ENCODE data around the gene PEAK1.
A peak's percentile ranks its signal among the peaks of the same experiment; 100 is the strongest.

The PEAK1 gene

DNA sequence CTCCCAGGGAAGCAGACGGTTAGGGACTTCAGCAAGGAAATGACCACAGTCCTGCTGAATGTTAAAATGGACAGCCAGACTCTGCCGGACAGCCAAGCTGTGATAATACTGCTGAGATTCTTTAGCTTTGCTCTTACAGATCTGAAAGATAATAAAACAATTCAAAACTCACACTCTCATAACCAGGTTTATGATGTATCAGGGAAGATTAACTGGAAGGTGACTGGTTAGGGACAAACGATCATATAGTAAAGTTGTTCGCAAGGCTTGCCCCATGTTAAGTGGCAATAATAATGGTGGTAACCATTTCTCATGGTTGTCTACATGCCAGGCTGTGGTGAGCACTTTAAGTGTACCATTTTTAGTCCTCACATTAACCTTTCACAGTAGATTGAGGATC lies 304.7 kb downstream of the PEAK1 start:
- H3K27ac ChIP-seq = no peak overlapping the region
- TF ChIP-seq ZFX (IDR thresholded peaks at IDR 0.05) = no peak
- TF ChIP-seq, protein P1, sequence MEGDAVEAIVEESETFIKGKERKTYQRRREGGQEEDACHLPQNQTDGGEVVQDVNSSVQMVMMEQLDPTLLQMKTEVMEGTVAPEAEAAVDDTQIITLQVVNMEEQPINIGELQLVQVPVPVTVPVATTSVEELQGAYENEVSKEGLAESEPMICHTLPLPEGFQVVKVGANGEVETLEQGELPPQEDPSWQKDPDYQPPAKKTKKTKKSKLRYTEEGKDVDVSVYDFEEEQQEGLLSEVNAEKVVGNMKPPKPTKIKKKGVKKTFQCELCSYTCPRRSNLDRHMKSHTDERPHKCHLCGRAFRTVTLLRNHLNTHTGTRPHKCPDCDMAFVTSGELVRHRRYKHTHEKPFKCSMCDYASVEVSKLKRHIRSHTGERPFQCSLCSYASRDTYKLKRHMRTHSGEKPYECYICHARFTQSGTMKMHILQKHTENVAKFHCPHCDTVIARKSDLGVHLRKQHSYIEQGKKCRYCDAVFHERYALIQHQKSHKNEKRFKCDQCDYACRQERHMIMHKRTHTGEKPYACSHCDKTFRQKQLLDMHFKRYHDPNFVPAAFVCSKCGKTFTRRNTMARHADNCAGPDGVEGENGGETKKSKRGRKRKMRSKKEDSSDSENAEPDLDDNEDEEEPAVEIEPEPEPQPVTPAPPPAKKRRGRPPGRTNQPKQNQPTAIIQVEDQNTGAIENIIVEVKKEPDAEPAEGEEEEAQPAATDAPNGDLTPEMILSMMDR (conservative IDR thresholded peaks at IDR 0.05) = no peak

- no peak overlapping the region for H3K27ac ChIP-seq
- TF ChIP-seq ZFX (IDR thresholded peaks at IDR 0.05) = no peak
- TF ChIP-seq, protein P1 (conservative IDR thresholded peaks at IDR 0.05) = peak; percentile 22
Measured at GRCh38 chr15:77112838-77113504, 306.9 kb downstream of the PEAK1 start.

DNA sequence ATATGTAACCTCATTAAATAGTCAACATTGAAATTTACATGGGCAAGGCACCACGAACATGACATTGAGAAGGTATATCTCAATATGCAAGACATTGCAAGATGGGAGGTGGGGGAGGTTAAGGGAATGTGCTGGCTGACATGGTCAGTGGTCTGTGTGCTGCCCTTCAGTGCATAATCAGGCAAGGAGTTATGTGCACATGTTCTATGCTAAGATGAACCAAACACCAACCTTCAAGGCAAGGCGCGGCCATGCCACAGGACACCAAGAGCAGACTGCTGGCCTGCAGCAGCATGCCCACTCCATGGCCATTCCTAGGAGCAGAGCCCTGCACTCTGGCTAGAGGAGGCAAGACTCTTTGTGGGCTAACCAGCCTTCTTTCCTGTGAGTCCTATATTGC lies 308.1 kb downstream of the PEAK1 start:
- no peak overlapping the region for H3K27ac ChIP-seq
- no peak for TF ChIP-seq ZFX (IDR thresholded peaks at IDR 0.05)
- TF ChIP-seq, protein P1 (conservative IDR thresholded peaks at IDR 0.05) = no peak

- TF ChIP-seq, protein P1 (conservative IDR thresholded peaks at IDR 0.05) = peak; percentile 88
- no peak for TF ChIP-seq ZFX (IDR thresholded peaks at IDR 0.05)
- H3K27ac ChIP-seq = peak overlapping the region; percentile 27
Measured at GRCh38 chr15:77107531-77108355, 312.2 kb downstream of the PEAK1 start.

DNA sequence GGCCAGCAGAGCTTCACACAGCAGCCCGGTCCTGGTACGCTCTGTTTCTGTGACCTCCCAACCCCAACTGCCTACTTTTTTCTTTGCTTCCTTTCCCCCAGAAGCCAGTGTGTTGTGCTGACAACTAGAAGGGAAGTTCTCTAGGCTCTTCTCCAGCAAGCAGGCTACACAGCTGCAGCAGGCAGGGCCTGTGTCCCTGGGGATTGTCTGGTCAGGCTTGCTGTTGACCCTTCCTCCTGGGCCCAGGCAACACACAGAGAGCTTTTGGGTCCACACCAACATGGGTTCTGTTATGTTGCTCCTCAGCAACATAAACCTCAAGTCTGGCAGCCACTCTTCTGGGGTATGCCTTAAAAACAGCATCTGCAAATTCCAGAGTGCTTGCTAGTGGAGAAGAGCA lies 312.8 kb downstream of the PEAK1 start:
- no peak for TF ChIP-seq ZFX (IDR thresholded peaks at IDR 0.05)
- TF ChIP-seq, protein P1 (conservative IDR thresholded peaks at IDR 0.05) = no peak
- H3K27ac ChIP-seq = peak overlapping the region; percentile 27; the same call in 1 of the 2 replicates

GRCh38 chr15:77104155-77104554 lies 315.7 kb downstream of the PEAK1 start:
- TF ChIP-seq, protein P1 (conservative IDR thresholded peaks at IDR 0.05) = no peak
- no peak for TF ChIP-seq ZFX (IDR thresholded peaks at IDR 0.05)
- H3K27ac ChIP-seq = no peak overlapping the region
